ENCODE measurements around the gene RBM41.
"Not testable (repeated sequence)": the region's sequence is repeated elsewhere in the genome, so short reads cannot be mapped to it uniquely, and the experiment has no call there.

The RBM41 gene

GRCh38 chrX:107118322-107119147 lies at the start of gene RBM41:
TSS of gene RBM41 (minus strand) at chrX:107118822. CDS start at chrX:107118773, 49 bp downstream.
- peak within 1 kb of the TSS; percentile 39 to 88 (median 81) for H3K27ac ChIP-seq

GRCh38 chrX:107168257-107168656 lies 49.6 kb upstream of the RBM41 start:
- Histone ChIP-seq H3K4me3 (no peak overlapping the region), H3K27ac (no peak overlapping the region)

More at GRCh38 chrX:107118322-107119147, at the start of gene RBM41:
- peak within 1 kb of the TSS; percentile 44 to 68 (median 58) for H3K4me3 ChIP-seq

GRCh38 chrX:107167163-107167921 lies 48.7 kb upstream of the RBM41 start:
- Histone ChIP-seq H3K4me3 (no peak overlapping the region), H3K27ac (no peak overlapping the region)

GRCh38 chrX:107157618-107158017 lies 39.0 kb upstream of the RBM41 start:
- not testable (repeated sequence) for H3K4me3 ChIP-seq, H3K27ac ChIP-seq

- peak overlapping the region in 4 of 7 experiments; percentile 10 to 33 (median 20) for H3K4me3 ChIP-seq
- H3K27ac ChIP-seq: peak overlapping the region in 1 of 21 experiments; percentile 5
Observed at GRCh38 chrX:107155621-107156430, 37.2 kb upstream of the RBM41 start.

- Histone ChIP-seq H3K27ac (peak overlapping the region in 1 of 21 experiments; percentile 5), H3K4me3 (peak overlapping the region in 2 of 7 experiments; percentile 29 to 33)
Observed at GRCh38 chrX:107154787-107155620, 36.4 kb upstream of the RBM41 start.

GRCh38 chrX:107153005-107153404 lies 34.4 kb upstream of the RBM41 start:
- Histone ChIP-seq H3K27ac (no peak overlapping the region), H3K4me3 (no peak overlapping the region)

- Histone ChIP-seq H3K4me3 (no peak overlapping the region), H3K27ac (no peak overlapping the region)
Observed at GRCh38 chrX:107146670-107147069, 28.0 kb upstream of the RBM41 start.

GRCh38 chrX:107135965-107136307 lies 17.3 kb upstream of the RBM41 start:
- H3K4me3 ChIP-seq: no peak overlapping the region
- H3K27ac ChIP-seq: no peak overlapping the region

- peak overlapping the region in 4 of 21 experiments; percentile 7 to 67 (median 30) for H3K27ac ChIP-seq
Observed at GRCh38 chrX:107135049-107135964, 16.7 kb upstream of the RBM41 start.

GRCh38 chrX:107123750-107124149 lies 5.1 kb upstream of the RBM41 start:
- H3K27ac ChIP-seq: no peak overlapping the region
- no peak overlapping the region for H3K4me3 ChIP-seq

More at GRCh38 chrX:107135049-107135964, 16.7 kb upstream of the RBM41 start:
- no peak overlapping the region for H3K4me3 ChIP-seq

- Histone ChIP-seq H3K27ac (peak overlapping the region in 3 of 21 experiments; percentile 9 to 87 (median 86)), H3K4me3 (peak overlapping the region in 1 of 7 experiments; percentile 58)
Observed at GRCh38 chrX:107119283-107119682, 661 bp upstream of the RBM41 start.

- Histone ChIP-seq H3K4me3 (peak overlapping the region; percentile 44 to 68 (median 58)), H3K27ac (peak overlapping the region in 20 of 21 experiments; percentile 62 to 88 (median 82))
Observed at GRCh38 chrX:107117993-107118321, 665 bp downstream of the RBM41 start.

GRCh38 chrX:107107459-107107858 lies 11.2 kb downstream of the RBM41 start:
- Histone ChIP-seq H3K27ac (no peak overlapping the region), H3K4me3 (no peak overlapping the region)

- Histone ChIP-seq H3K4me3 (no peak overlapping the region), H3K27ac (no peak overlapping the region)
Observed at GRCh38 chrX:107102980-107103379, 15.6 kb downstream of the RBM41 start.

GRCh38 chrX:107076158-107076557 lies 42.5 kb downstream of the RBM41 start:
- Histone ChIP-seq H3K27ac (no peak overlapping the region), H3K4me3 (no peak overlapping the region)

GRCh38 chrX:107057731-107058130 lies 60.9 kb downstream of the RBM41 start:
- not testable (repeated sequence) for H3K4me3 ChIP-seq, H3K27ac ChIP-seq

- Histone ChIP-seq H3K4me3 (no peak overlapping the region), H3K27ac (no peak overlapping the region)
Observed at GRCh38 chrX:107054978-107055377, 63.6 kb downstream of the RBM41 start.

Data from skin epidermis (tissue), 12 donors.